HCT116 (cell line): ENCODE measurements around the gene MFSD6. TPM values are rescaled to one million over a fixed set of nuclear protein-coding genes. Genes with fewer than 3 reads are reported as not detected.

Source experiments
- ATAC-seq: fragments of 200-7000 bp; cut with Tn5 transposase; 2 replicates; pipeline ENCODE4 v1.9.1; 2020; ENCODE audit warnings: mild to moderate bottlenecking, moderate library complexity
- BruUV-seq: library from RNA; stranded (reverse); fragments of 400-500 nt; replicated peaks from 2 replicates; lab custom pipeline; 2021; lab: Mats Ljungman, UMichigan
- CTCF ChIA-PET: fragments of 300-600 bp; sonication (Branson Sonifier 250); formaldehyde crosslinking; loops from one replicate; lab custom pipeline; 2021; ENCODE audit warnings: antibody characterized with exemption; lab: Charles Lee
- POLR2A ChIA-PET: fragments of 300-600, 350-600 bp; sonication (Branson Sonifier 250); formaldehyde crosslinking; loops from one replicate; lab custom pipeline; 2021; ENCODE audit warnings: antibody characterized with exemption; lab: Charles Lee
- RAD21 ChIA-PET, 2 experiments: fragments of 300-600 bp; sonication (Branson Sonifier 250); formaldehyde crosslinking; loops; one replicate each; lab custom pipeline; 2023; ENCODE audit warnings: low total read pairs in 2 of 2; ENCODE audit not compliant: uncharacterized antibody in 2 of 2, unreplicated experiment in 2 of 2, low non-redundant PET in 1 of 2; lab: Charles Lee
- DNase-seq: peaks from one replicate; pipeline ENCODE4 v3.0.0-alpha.2; 2010; ENCODE audit warnings: low read depth, low spot score
- H2AFZ ChIP-seq: fragments of 200-600 bp; shearing (Covaris generic), sonication (generic); 2 replicates; pipeline ENCODE4 v1.6.1; 2017; ENCODE audit warnings: low read depth, mixed run types, mixed read lengths, antibody characterized with exemption, low read length; ENCODE audit not compliant: poor library complexity, severe bottlenecking
- H3K27ac ChIP-seq: 2 replicates; pipeline ENCODE4 v1.5.1; 2012; ENCODE audit warnings: low read depth, low read length
- H3K27me3 ChIP-seq: fragments of 200-600 bp; sonication (generic); 2 replicates; pipeline ENCODE4 v1.6.1; 2016; ENCODE audit warnings: mixed run types, low read length, mixed read lengths; ENCODE audit not compliant: insufficient read depth
- H3K36me3 ChIP-seq, 2 experiments: fragments of 200-500 bp in 1 of 2; fragments of 200-600 bp in 1 of 2; sonication (Bioruptor generic) in 1 of 2; sonication (generic) in 1 of 2; 2 replicates each; pipeline versions ENCODE4 v1.5.1 to v1.6.1; 2014 to 2016; ENCODE audit warnings: low read length in 2 of 2, inconsistent platforms in 1 of 2, mixed read lengths in 1 of 2, mixed run types in 1 of 2; ENCODE audit not compliant: insufficient read depth in 2 of 2, control insufficient read depth in 1 of 2
- H3K4me1 ChIP-seq, 2 experiments: fragments of 200-600 bp in 1 of 2; sonication (generic) in 1 of 2; 2 replicates each; pipeline versions ENCODE4 v1.5.1 to v1.6.1; 2012 to 2017; ENCODE audit warnings: low read length in 2 of 2, inconsistent platforms in 1 of 2, mild to moderate bottlenecking in 1 of 2, mixed read lengths in 1 of 2, mixed run types in 1 of 2, moderate library complexity in 1 of 2; ENCODE audit not compliant: insufficient read depth in 2 of 2, control insufficient read depth in 1 of 2
- H3K4me2 ChIP-seq: fragments of 200-600 bp; sonication (generic); 2 replicates; pipeline ENCODE4 v1.6.1; 2017; ENCODE audit warnings: mixed run types, low read length, mixed read lengths
- H3K4me3 ChIP-seq, 2 experiments: fragments of 200-600 bp in 1 of 2; sonication (generic) in 1 of 2; replicated peaks in 1 of 2; 2 replicates each; pipeline ENCODE4 v1.5.1; 2011 to 2016; ENCODE audit warnings: low read length in 2 of 2, control low read depth in 1 of 2, low read depth in 1 of 2, mild to moderate bottlenecking in 1 of 2, mixed read lengths in 1 of 2, mixed run types in 1 of 2
- H3K79me2 ChIP-seq: fragments of 200-600 bp; sonication (generic); 2 replicates; pipeline ENCODE4 v1.6.1; 2017; ENCODE audit warnings: mild to moderate bottlenecking, mixed run types, low read length, moderate library complexity, mixed read lengths; ENCODE audit not compliant: insufficient read depth
- H3K9ac ChIP-seq: fragments of 200-600 bp; sonication (generic); 2 replicates; pipeline ENCODE4 v1.6.1; 2016; ENCODE audit warnings: low read length, mixed read lengths
- H3K9me2 ChIP-seq: fragments of 200-600 bp; sonication (generic), shearing (Covaris generic); 2 replicates; pipeline ENCODE4 v1.6.1; 2017; ENCODE audit warnings: mixed run types, mild to moderate bottlenecking, moderate library complexity; ENCODE audit not compliant: insufficient read depth
- H3K9me3 ChIP-seq, 2 experiments: fragments of 200-500 bp in 1 of 2; fragments of 200-600 bp in 1 of 2; sonication (Bioruptor generic) in 1 of 2; sonication (generic) in 1 of 2; 2 replicates each; pipeline ENCODE4 v1.6.1; 2014 to 2017; ENCODE audit warnings: low read length in 2 of 2, mixed read lengths in 2 of 2, inconsistent platforms in 1 of 2, low read depth in 1 of 2, mild to moderate bottlenecking in 1 of 2, mixed run types in 1 of 2, moderate library complexity in 1 of 2; ENCODE audit not compliant: control insufficient read depth in 1 of 2, insufficient read depth in 1 of 2
- H4K20me1 ChIP-seq: fragments of 200-600 bp; sonication (generic), shearing (Covaris generic); 2 replicates; pipeline ENCODE4 v1.6.1; 2017; ENCODE audit warnings: mixed run types, mild to moderate bottlenecking, moderate library complexity; ENCODE audit not compliant: insufficient read depth
- EZH2 ChIP-seq: fragments of 200-600 bp; sonication (generic); IDR thresholded peaks from 2 replicates; pipeline ENCODE4 v1.6.1; 2017; ENCODE audit warnings: antibody characterized with exemption, mixed run types
- FOSL1 ChIP-seq: IDR thresholded peaks from 2 replicates; pipeline ENCODE4 v1.6.1; 2012; ENCODE audit warnings: low read depth
- JUND ChIP-seq: IDR thresholded peaks from 2 replicates; pipeline ENCODE4 v1.6.1; 2012
- POLR2A ChIP-seq: IDR thresholded peaks from 2 replicates; pipeline ENCODE4 v1.7.0; 2011; ENCODE audit warnings: borderline replicate concordance; ENCODE audit not compliant: insufficient read depth, insufficient read length; ENCODE audit errors: extremely low read depth
- POLR2AphosphoS5 ChIP-seq: IDR thresholded peaks from 2 replicates; pipeline ENCODE4 v1.6.1; 2011; ENCODE audit warnings: mild to moderate bottlenecking, low read depth, low read length, moderate library complexity
- SP1 ChIP-seq: IDR thresholded peaks from 2 replicates; pipeline ENCODE4 v1.6.1; 2012; ENCODE audit warnings: low read depth
- YY1 ChIP-seq: IDR thresholded peaks from 2 replicates; pipeline ENCODE4 v1.6.1; 2011; ENCODE audit warnings: low read length, low read depth, moderate library complexity, mild to moderate bottlenecking; ENCODE audit not compliant: insufficient replicate concordance; ENCODE audit errors: extremely low read depth
- intact Hi-C: fragments of 100-400 bp; cut with micrococcal nuclease; formaldehyde crosslinking; loops from 2 replicates; pipeline ENCODE4 v1.10.0; 2022
- total RNA-seq: library from RNA; stranded (reverse); gene quantifications from one replicate; pipeline ENCODE4 v1.2.1, GENCODE V29; 2021; ENCODE audit not compliant: unreplicated experiment
- TF ChIP-seq, protein P1 (sequence below): IDR thresholded peaks from 2 replicates; pipeline ENCODE4 v1.6.1; 2011; ENCODE audit warnings: mild to moderate bottlenecking, low read length, moderate library complexity; ENCODE audit not compliant: insufficient replicate concordance; ENCODE audit errors: extremely low read depth

Gene MFSD6
- total RNA-seq, 1 experiment from 2014 or later, result 18.6 TPM

DNA sequence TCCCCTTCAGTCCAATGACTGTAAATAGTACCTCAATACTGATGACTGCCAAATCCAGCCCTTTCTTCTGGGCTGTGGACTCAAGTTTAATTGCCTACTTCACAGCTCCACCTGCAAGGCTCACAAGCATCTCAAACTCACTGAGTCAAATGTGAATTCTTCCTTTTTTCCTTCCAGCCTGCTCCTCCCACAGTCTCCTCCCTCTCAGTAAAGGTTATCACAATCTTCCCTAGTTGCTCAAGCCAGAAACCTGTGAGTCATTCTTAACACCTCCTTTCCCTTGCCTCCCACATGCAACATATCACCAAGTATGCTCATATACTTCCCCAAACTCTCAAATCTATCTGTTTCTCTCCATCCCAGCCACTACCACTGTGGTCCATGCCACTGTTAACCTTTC, 3.7 kb upstream of the MFSD6 start (continued):
- TF ChIP-seq, protein P1, sequence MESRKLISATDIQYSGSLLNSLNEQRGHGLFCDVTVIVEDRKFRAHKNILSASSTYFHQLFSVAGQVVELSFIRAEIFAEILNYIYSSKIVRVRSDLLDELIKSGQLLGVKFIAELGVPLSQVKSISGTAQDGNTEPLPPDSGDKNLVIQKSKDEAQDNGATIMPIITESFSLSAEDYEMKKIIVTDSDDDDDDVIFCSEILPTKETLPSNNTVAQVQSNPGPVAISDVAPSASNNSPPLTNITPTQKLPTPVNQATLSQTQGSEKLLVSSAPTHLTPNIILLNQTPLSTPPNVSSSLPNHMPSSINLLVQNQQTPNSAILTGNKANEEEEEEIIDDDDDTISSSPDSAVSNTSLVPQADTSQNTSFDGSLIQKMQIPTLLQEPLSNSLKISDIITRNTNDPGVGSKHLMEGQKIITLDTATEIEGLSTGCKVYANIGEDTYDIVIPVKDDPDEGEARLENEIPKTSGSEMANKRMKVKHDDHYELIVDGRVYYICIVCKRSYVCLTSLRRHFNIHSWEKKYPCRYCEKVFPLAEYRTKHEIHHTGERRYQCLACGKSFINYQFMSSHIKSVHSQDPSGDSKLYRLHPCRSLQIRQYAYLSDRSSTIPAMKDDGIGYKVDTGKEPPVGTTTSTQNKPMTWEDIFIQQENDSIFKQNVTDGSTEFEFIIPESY, result no peak
- TF ChIP-seq POLR2AphosphoS5 (no peak), SP1 (peak; percentile 16; the same call in 1 of the 2 replicates), EZH2 (no peak), POLR2A (no peak), YY1 (no peak)
- TF ChIP-seq, all 23 proteins: peak for 6

- ChIA-PET CTCF (no interaction called here), RAD21 (no interaction called here), POLR2A (no interaction called here)
- no peak overlapping the region for H3K4me2 ChIP-seq
- no peak overlapping the region for H2AFZ ChIP-seq
- no peaks in the 10 kb centered on the region for H3K9me3 ChIP-seq
- H3K9me2 ChIP-seq, result no peaks in the 10 kb centered on the region
- H3K36me3 ChIP-seq, result no peaks in the 10 kb centered on the region
- DNase-seq (no peak), ATAC-seq (no peak)
- no peak overlapping the region for H3K27ac ChIP-seq
- BruUV-seq, result no TSS peak
- H3K4me3 ChIP-seq, result no peak overlapping the region
- no peaks in the 10 kb centered on the region for H4K20me1 ChIP-seq
- intact Hi-C loops, result no loop called here
- H3K9ac ChIP-seq, result no peak overlapping the region
- peaks cover 3 to 29% of the 10 kb centered on the region in 2 experiments; a peak in 3 of 4 replicates for H3K4me1 ChIP-seq
- H3K79me2 ChIP-seq, result no peaks in the 10 kb centered on the region
- no peak for TF ChIP-seq JUND
- TF ChIP-seq FOSL1, result no peak
- H3K27me3 ChIP-seq, result no peaks in the 10 kb centered on the region
Measured at GRCh38 chr2:190405070-190405469, 3.1 kb upstream of the MFSD6 start.
